G401.6 (cell line): ENCODE data around the gene IPPK.
"Not testable (repeated sequence)": the region's sequence is repeated elsewhere in the genome, so short reads cannot be mapped to it uniquely, and the experiment has no call there.

Experiments
- FAIRE-seq: peaks from 2 replicates; lab custom pipeline; 2012; peaks lifted over from hg19 to GRCh38; lab: Jason Lieb, UNC

IPPK gene

DNA sequence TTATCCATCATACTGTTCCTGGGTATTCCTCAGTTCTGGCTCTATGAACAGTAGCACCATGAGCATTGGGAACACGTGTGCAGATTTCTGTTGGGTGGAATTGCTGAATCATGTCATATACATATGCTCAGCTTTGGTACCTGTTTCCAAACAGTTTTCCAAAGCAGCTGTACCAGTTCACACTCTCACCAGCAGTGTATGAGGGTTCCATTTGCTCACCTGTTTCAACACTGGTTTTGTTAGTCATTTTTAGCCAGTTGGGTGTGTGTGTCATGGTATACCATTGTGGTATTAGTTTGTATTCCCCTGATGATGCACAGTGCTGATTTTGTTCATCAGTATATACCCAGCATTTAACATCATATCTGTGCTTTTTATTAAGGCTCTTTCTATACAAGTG is 77.4 kb downstream of the IPPK start:
- FAIRE-seq, result no peak

GRCh38 chr9:92590377-92590776 is 79.6 kb downstream of the IPPK start:
- FAIRE-seq, result no peak

- FAIRE-seq, result no peak
These were observed 80.0 kb downstream of the IPPK start for GRCh38 chr9:92589923-92590322.

DNA sequence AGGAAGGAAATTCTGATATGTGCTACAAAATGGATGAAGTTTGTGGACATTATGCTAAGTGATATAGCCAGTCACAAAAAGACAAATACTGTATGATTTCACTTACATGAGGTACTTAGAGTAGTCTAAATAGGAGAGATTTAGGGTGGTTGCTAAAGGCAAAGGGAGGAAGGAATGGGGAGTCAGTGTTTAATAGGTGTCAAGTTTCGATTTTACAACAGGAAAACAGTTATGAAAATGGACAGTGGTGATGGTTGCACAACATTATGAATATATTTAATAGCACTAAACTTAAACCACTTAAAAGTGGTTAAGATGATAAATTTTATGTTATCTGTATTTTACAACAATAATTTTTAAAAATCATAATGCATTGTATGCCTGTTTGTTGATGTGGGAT is 93.8 kb downstream of the IPPK start:
- no peak for FAIRE-seq

DNA sequence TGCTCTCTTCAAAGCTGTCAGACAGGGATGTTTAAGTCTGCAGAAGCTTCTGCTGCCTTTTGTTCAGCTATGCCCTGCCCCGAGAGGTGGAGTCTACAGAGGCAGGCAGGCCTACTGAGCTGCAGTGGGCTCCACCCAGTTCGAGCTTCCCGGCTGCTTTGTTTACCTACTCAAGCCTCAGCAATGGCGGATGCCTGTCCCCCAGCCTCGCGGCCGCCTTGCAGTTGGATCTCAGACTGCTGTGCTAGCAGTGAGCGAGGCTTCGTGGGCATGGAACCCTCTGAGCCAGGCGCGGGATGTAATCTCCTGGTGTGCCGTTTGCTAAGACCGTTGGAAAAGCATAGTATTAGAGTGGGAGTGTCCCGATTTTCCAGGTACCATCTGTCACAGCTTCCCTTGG is 96.3 kb downstream of the IPPK start:
- FAIRE-seq, result not testable (repeated sequence)

GRCh38 chr9:92571871-92572270 is 98.1 kb downstream of the IPPK start:
- not testable (repeated sequence) for FAIRE-seq

GRCh38 chr9:92564982-92565381 is 104.9 kb downstream of the IPPK start:
- FAIRE-seq, result no peak

DNA sequence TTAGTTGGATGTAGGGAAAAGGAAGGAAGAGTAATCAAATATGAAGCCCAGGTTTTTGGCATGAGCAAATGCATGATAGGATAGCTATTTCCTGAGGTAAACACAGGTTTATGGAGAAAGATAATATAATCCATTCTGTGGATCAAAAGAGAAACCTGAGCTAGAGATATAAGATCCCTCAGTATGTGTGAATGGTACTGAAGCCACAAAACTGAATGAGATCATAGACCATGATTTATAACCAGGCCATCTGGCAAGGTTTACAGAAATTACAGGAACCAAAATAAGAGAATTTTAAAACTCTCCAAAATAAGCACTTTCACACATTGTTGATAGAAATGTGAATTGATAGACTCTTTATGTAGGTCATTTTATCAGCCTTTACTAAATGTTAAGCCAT is 105.4 kb downstream of the IPPK start:
- no peak for FAIRE-seq
